Mesenchymal stem cell (in vitro differentiated cells and primary cell): ENCODE measurements around the gene WWTR1.

Experiments
- DNase-seq: peaks from one replicate; pipeline ENCODE4 v3.0.0-alpha.2; 2013
- H2AFZ ChIP-seq: one replicate; pipeline ENCODE4 v1.6.1; 2013; ENCODE audit warnings: low read depth, mild to moderate bottlenecking, control low read depth, inconsistent platforms, low read length, moderate library complexity
- H2AK5ac ChIP-seq: 2 replicates; pipeline ENCODE4 v1.6.1; 2013; ENCODE audit warnings: low read length, moderate library complexity, mild to moderate bottlenecking, inconsistent platforms; ENCODE audit not compliant: severe bottlenecking
- H2BK120ac ChIP-seq: one replicate; pipeline ENCODE4 v1.6.1; 2013; ENCODE audit warnings: low read depth, mild to moderate bottlenecking, inconsistent platforms, low read length, moderate library complexity
- H2BK12ac ChIP-seq, 2 experiments: one replicate each; pipeline ENCODE4 v1.6.1; 2013; ENCODE audit warnings: inconsistent platforms in 2 of 2, low read length in 2 of 2, mild to moderate bottlenecking in 2 of 2, moderate library complexity in 2 of 2, control low read depth in 1 of 2
- H2BK15ac ChIP-seq: one replicate; pipeline ENCODE4 v1.6.1; 2013; ENCODE audit warnings: mild to moderate bottlenecking, low read depth, inconsistent platforms; ENCODE audit not compliant: poor library complexity, severe bottlenecking
- H2BK5ac ChIP-seq: 2 replicates; pipeline ENCODE4 v1.6.1; 2013; ENCODE audit warnings: low read depth, mild to moderate bottlenecking, low read length, control low read depth, inconsistent platforms; ENCODE audit not compliant: poor library complexity, severe bottlenecking
- H3K14ac ChIP-seq, 2 experiments: one replicate each; pipeline ENCODE4 v1.6.1; 2013; ENCODE audit warnings: inconsistent platforms in 2 of 2, low read length in 2 of 2, control low read depth in 1 of 2, mild to moderate bottlenecking in 1 of 2, moderate library complexity in 1 of 2
- H3K18ac ChIP-seq, 2 experiments: one replicate each; pipeline ENCODE4 v1.6.1; 2013; ENCODE audit warnings: inconsistent platforms in 2 of 2, low read length in 2 of 2, control low read depth in 1 of 2, low read depth in 1 of 2, mild to moderate bottlenecking in 1 of 2
- H3K23ac ChIP-seq, 2 experiments: one replicate each; pipeline ENCODE4 v1.6.1; 2013; ENCODE audit warnings: inconsistent platforms in 2 of 2, low read length in 2 of 2, mild to moderate bottlenecking in 2 of 2, moderate library complexity in 2 of 2, control low read depth in 1 of 2
- H3K27ac ChIP-seq: 2 replicates; pipeline ENCODE4 v1.5.1; 2013; ENCODE audit warnings: mild to moderate bottlenecking, moderate library complexity, low read length, control low read depth, inconsistent platforms; ENCODE audit not compliant: poor library complexity, severe bottlenecking
- H3K27me3 ChIP-seq, 2 experiments: 2 replicates each; pipeline versions ENCODE4 v1.6.1 to v1.7.0; 2013; ENCODE audit warnings: low read length in 2 of 2, mild to moderate bottlenecking in 2 of 2, moderate library complexity in 2 of 2, control low read depth in 1 of 2, inconsistent platforms in 1 of 2; ENCODE audit not compliant: control insufficient read depth in 1 of 2, insufficient read depth in 1 of 2
- H3K36me3 ChIP-seq, 2 experiments: 2 replicates each; pipeline versions ENCODE4 v1.6.1 to v1.7.0; 2013; ENCODE audit warnings: low read length in 2 of 2, control low read depth in 1 of 2, inconsistent platforms in 1 of 2, low read depth in 1 of 2, mild to moderate bottlenecking in 1 of 2; ENCODE audit not compliant: insufficient read depth in 2 of 2, control insufficient read depth in 1 of 2
- H3K4ac ChIP-seq, 2 experiments: one replicate each; pipeline ENCODE4 v1.6.1; 2013; ENCODE audit warnings: inconsistent platforms in 2 of 2, low read length in 2 of 2, mild to moderate bottlenecking in 2 of 2, moderate library complexity in 2 of 2, control low read depth in 1 of 2, low read depth in 1 of 2
- H3K4me1 ChIP-seq: 2 replicates; pipeline ENCODE4 v1.6.1; 2013; ENCODE audit warnings: low read depth, low read length, control low read depth; ENCODE audit not compliant: control insufficient read depth, insufficient read depth
- H3K4me2 ChIP-seq: 2 replicates; pipeline ENCODE4 v1.6.1; 2013; ENCODE audit warnings: low read length, mild to moderate bottlenecking, inconsistent platforms; ENCODE audit not compliant: poor library complexity, severe bottlenecking
- H3K4me3 ChIP-seq, 2 experiments: 2 replicates each; pipeline versions ENCODE4 v1.5.1 to v1.7.0; 2013; ENCODE audit warnings: low read length in 2 of 2, mild to moderate bottlenecking in 2 of 2, control low read depth in 1 of 2, low read depth in 1 of 2; ENCODE audit not compliant: insufficient read depth in 1 of 2
- H3K79me1 ChIP-seq: replicated peaks from 2 replicates; pipeline ENCODE4 v1.6.1; 2013; ENCODE audit warnings: mild to moderate bottlenecking, control low read depth, low read length, inconsistent platforms; ENCODE audit not compliant: poor library complexity, severe bottlenecking
- H3K9ac ChIP-seq: 2 replicates; pipeline ENCODE4 v1.7.0; 2013; ENCODE audit warnings: mild to moderate bottlenecking, low read length, moderate library complexity
- H3K9me3 ChIP-seq: 2 replicates; pipeline ENCODE4 v1.7.0; 2013; ENCODE audit warnings: mild to moderate bottlenecking, low read length; ENCODE audit not compliant: control insufficient read depth
- H4K8ac ChIP-seq: one replicate; pipeline ENCODE4 v1.6.1; 2013; ENCODE audit warnings: inconsistent platforms, mild to moderate bottlenecking, low read length, moderate library complexity
- H4K91ac ChIP-seq: one replicate; pipeline ENCODE4 v1.6.1; 2013; ENCODE audit warnings: mild to moderate bottlenecking, low read length, inconsistent platforms
- WGBS: methylation state at CpG from one replicate; pipeline ENCODE4 v1.1.7; 2013; ENCODE audit warnings: mixed read lengths; 5-methylcytosine and 5-hydroxymethylcytosine counted together

The WWTR1 gene

GRCh38 chr3:149493315-149494021 is 164.4 kb downstream of the WWTR1 start:
- peak overlapping the region; percentile 28 for H3K9ac ChIP-seq
- H3K36me3 ChIP-seq: no peaks in the 10 kb centered on the region
- H3K23ac ChIP-seq: no peak overlapping the region
- no peak overlapping the region for H3K4ac ChIP-seq
- H2BK5ac ChIP-seq: no peak overlapping the region
- DNase-seq: no peak
- H2BK15ac ChIP-seq: no peak overlapping the region
- peak overlapping the region in 1 of 2 experiments; percentile 29 for H2BK12ac ChIP-seq
- H3K14ac ChIP-seq: no peak overlapping the region
- no peak overlapping the region for H3K4me2 ChIP-seq
- H4K8ac ChIP-seq: no peak overlapping the region
- no peak overlapping the region for H3K4me3 ChIP-seq
- H2BK120ac ChIP-seq: no peak overlapping the region
- H2AFZ ChIP-seq: no peak overlapping the region
- peaks cover 1% of the 10 kb centered on the region for H3K4me1 ChIP-seq
- H3K18ac ChIP-seq: no peak overlapping the region
- no peak overlapping the region for H3K27ac ChIP-seq
- H3K27me3 ChIP-seq: no peaks in the 10 kb centered on the region
- H2AK5ac ChIP-seq: peak overlapping the region; percentile 9
- no peak overlapping the region for H4K91ac ChIP-seq
- peaks cover 1% of the 10 kb centered on the region for H3K79me1 ChIP-seq
- 98% methylated on average over 7 of the region's 8 CpGs for WGBS
- H3K9me3 ChIP-seq: no peaks in the 10 kb centered on the region

GRCh38 chr3:149490260-149490971 is 167.4 kb downstream of the WWTR1 start:
- Histone ChIP-seq H2BK15ac (no peak overlapping the region), H2BK12ac (no peak overlapping the region), H3K79me1 (peaks cover 1% of the 10 kb centered on the region), H3K27me3 (no peaks in the 10 kb centered on the region), H2BK5ac (no peak overlapping the region), H3K23ac (no peak overlapping the region), H3K9ac (no peak overlapping the region), H3K14ac (no peak overlapping the region), H4K91ac (no peak overlapping the region), H3K9me3 (no peaks in the 10 kb centered on the region), H3K4me3 (no peak overlapping the region), H3K27ac (no peak overlapping the region), H2AK5ac (no peak overlapping the region), H3K4me2 (no peak overlapping the region), H4K8ac (no peak overlapping the region), H3K18ac (no peak overlapping the region), H3K4ac (no peak overlapping the region), H2BK120ac (no peak overlapping the region), H2AFZ (no peak overlapping the region), H3K4me1 (peaks cover 1% of the 10 kb centered on the region), H3K36me3 (no peaks in the 10 kb centered on the region)
- DNase-seq: no peak

GRCh38 chr3:149489060-149489690 is 168.7 kb downstream of the WWTR1 start:
- H3K4me2 ChIP-seq: no peak overlapping the region

GRCh38 chr3:149487598-149488197 is 170.1 kb downstream of the WWTR1 start:
- no peak overlapping the region for H3K4me3 ChIP-seq
- no peak overlapping the region for H3K18ac ChIP-seq
- H4K8ac ChIP-seq: no peak overlapping the region
- H4K91ac ChIP-seq: no peak overlapping the region
- H3K4me1 ChIP-seq: no peaks in the 10 kb centered on the region
- no peak overlapping the region for H2AK5ac ChIP-seq
- H2AFZ ChIP-seq: no peak overlapping the region
- H2BK12ac ChIP-seq: no peak overlapping the region
- WGBS: 61% methylated on average over 4 of the region's 6 CpGs
- no peaks in the 10 kb centered on the region for H3K79me1 ChIP-seq
- no peak overlapping the region for H3K4me2 ChIP-seq
- H2BK5ac ChIP-seq: no peak overlapping the region
- H3K9me3 ChIP-seq: no peaks in the 10 kb centered on the region
- H3K9ac ChIP-seq: no peak overlapping the region
- no peak for DNase-seq
- H2BK120ac ChIP-seq: no peak overlapping the region
- no peak overlapping the region for H2BK15ac ChIP-seq
- H3K4ac ChIP-seq: no peak overlapping the region
- H3K27me3 ChIP-seq: no peaks in the 10 kb centered on the region
- no peak overlapping the region for H3K27ac ChIP-seq
- no peaks in the 10 kb centered on the region for H3K36me3 ChIP-seq
- H3K23ac ChIP-seq: no peak overlapping the region
- H3K14ac ChIP-seq: no peak overlapping the region

More at GRCh38 chr3:149489060-149489690, 168.7 kb downstream of the WWTR1 start:
- Histone ChIP-seq H4K8ac (no peak overlapping the region), H2BK5ac (no peak overlapping the region), H3K79me1 (peaks cover 1% of the 10 kb centered on the region), H3K4me3 (no peak overlapping the region), H3K14ac (no peak overlapping the region), H3K9ac (no peak overlapping the region), H3K9me3 (no peaks in the 10 kb centered on the region), H3K27me3 (no peaks in the 10 kb centered on the region), H3K27ac (no peak overlapping the region), H3K18ac (no peak overlapping the region), H2AFZ (no peak overlapping the region), H3K4me1 (peaks cover 1% of the 10 kb centered on the region), H2BK15ac (no peak overlapping the region), H3K36me3 (no peaks in the 10 kb centered on the region), H4K91ac (peak overlapping the region; percentile 11), H3K23ac (peak overlapping the region in 1 of 2 experiments; percentile 77), H2BK12ac (no peak overlapping the region), H2AK5ac (no peak overlapping the region), H2BK120ac (no peak overlapping the region), H3K4ac (no peak overlapping the region)
- 61% methylated on average over 4 of the region's 6 CpGs for WGBS
- no peak for DNase-seq
